ENCODE data around the gene VIPR2. TPM values are rescaled to one million over a fixed set of nuclear protein-coding genes. Genes with fewer than 3 reads are reported as not detected.
"Not testable (repeated sequence)": the region's sequence is repeated elsewhere in the genome, so short reads cannot be mapped to it uniquely, and the experiment has no call there.

VIPR2 gene
- total RNA-seq, 1 donor from 2014 or later = 0.92 TPM

- Histone ChIP-seq H3F3A (ENCODE audit: low read depth) (no peaks in the 10 kb centered on the region), H2AFZ (replicated peaks) (no peak overlapping the region), H3K79me2 (ENCODE audit: low read depth) (no peaks in the 10 kb centered on the region), H3K9ac (no peak overlapping the region), H3K27ac (no peak overlapping the region), H3K4me2 (no peak overlapping the region), H3K27me3 (peaks cover 33% of the 10 kb centered on the region), H3K9me3 (ENCODE audit: low read depth) (no peaks in the 10 kb centered on the region), H3K4me1 (no peaks in the 10 kb centered on the region), H3K36me3 (no peaks in the 10 kb centered on the region), H3K4me3 (no peak overlapping the region), H4K20me1 (ENCODE audit: low read depth) (no peaks in the 10 kb centered on the region)
- Mint-ChIP-seq H3K27me3 (ENCODE audit: insufficient read depth, low read depth) (peaks cover 16% of the 10 kb centered on the region), H3K27ac (no peak overlapping the region), H3K4me3 (no peak overlapping the region), H3K36me3 (peaks cover 2% of the 10 kb centered on the region), H3K4me1 (no peaks in the 10 kb centered on the region), H3K9me3 (peaks cover 16% of the 10 kb centered on the region)
- no peak for DNase-seq (ENCODE audit: low spot score)
- TF ChIP-seq, protein P1, sequence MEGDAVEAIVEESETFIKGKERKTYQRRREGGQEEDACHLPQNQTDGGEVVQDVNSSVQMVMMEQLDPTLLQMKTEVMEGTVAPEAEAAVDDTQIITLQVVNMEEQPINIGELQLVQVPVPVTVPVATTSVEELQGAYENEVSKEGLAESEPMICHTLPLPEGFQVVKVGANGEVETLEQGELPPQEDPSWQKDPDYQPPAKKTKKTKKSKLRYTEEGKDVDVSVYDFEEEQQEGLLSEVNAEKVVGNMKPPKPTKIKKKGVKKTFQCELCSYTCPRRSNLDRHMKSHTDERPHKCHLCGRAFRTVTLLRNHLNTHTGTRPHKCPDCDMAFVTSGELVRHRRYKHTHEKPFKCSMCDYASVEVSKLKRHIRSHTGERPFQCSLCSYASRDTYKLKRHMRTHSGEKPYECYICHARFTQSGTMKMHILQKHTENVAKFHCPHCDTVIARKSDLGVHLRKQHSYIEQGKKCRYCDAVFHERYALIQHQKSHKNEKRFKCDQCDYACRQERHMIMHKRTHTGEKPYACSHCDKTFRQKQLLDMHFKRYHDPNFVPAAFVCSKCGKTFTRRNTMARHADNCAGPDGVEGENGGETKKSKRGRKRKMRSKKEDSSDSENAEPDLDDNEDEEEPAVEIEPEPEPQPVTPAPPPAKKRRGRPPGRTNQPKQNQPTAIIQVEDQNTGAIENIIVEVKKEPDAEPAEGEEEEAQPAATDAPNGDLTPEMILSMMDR (IDR thresholded peaks at IDR 0.05) = no peak
- TF ChIP-seq EZH2 (IDR thresholded peaks at IDR 0.05) = no peak
- TF ChIP-seq EZH2phosphoT487 (IDR thresholded peaks at IDR 0.05) = no peak
Observed at GRCh38 chr7:158999496-158999895, 145.2 kb downstream of the VIPR2 start.

DNA sequence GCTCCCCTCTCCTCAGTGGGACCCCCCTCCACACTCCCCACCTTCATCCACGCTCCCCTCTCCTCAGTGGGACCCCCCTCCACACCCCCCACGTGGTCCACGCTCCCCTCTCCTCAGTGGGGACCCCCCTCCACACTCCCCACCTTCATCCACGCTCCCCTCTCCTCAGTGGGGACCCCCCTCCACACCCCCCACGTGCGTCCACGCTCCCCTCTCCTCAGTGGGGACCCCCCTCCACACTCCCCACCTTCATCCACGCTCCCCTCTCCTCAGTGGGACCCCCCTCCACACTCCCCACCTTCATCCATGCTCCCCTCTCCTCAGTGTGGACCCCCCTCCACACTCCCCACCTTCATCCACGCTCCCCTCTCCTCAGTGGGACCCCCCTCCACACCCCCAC lies 146.4 kb downstream of the VIPR2 start:
- not testable (repeated sequence) for H3K4me2 ChIP-seq; H3K36me3 ChIP-seq; H3K9me3 ChIP-seq (ENCODE audit: low read depth); H3K9ac ChIP-seq; H3F3A ChIP-seq (ENCODE audit: low read depth); H3K79me2 ChIP-seq (ENCODE audit: low read depth); H3K36me3 Mint-ChIP-seq; H3K4me1 Mint-ChIP-seq; DNase-seq (ENCODE audit: low spot score); H3K27ac Mint-ChIP-seq; H2AFZ ChIP-seq (replicated peaks); H3K27ac ChIP-seq; H3K4me3 Mint-ChIP-seq; H4K20me1 ChIP-seq (ENCODE audit: low read depth); H3K4me3 ChIP-seq; H3K4me1 ChIP-seq
- H3K27me3 Mint-ChIP-seq (ENCODE audit: insufficient read depth, low read depth) = peaks cover 27% of the 10 kb centered on the region
- H3K27me3 ChIP-seq = peaks cover 46% of the 10 kb centered on the region
- peaks cover 23% of the 10 kb centered on the region for H3K9me3 Mint-ChIP-seq

- no peak overlapping the region for H3K27ac Mint-ChIP-seq
- no peak overlapping the region for H3K9ac ChIP-seq
- no peak overlapping the region for H3K27ac ChIP-seq
- H3K9me3 ChIP-seq (ENCODE audit: low read depth) = peaks cover 4% of the 10 kb centered on the region
- peak overlapping the region; percentile 29 for H3K4me3 ChIP-seq
- no peaks in the 10 kb centered on the region for H4K20me1 ChIP-seq (ENCODE audit: low read depth)
- peaks cover 26% of the 10 kb centered on the region for H3K9me3 Mint-ChIP-seq
- H3K79me2 ChIP-seq (ENCODE audit: low read depth) = no peaks in the 10 kb centered on the region
- peaks cover 53% of the 10 kb centered on the region for H3K27me3 ChIP-seq
- TF ChIP-seq EZH2phosphoT487 (IDR thresholded peaks at IDR 0.05) (no peak), EZH2 (IDR thresholded peaks at IDR 0.05) (no peak)
- TF ChIP-seq, protein P1 (IDR thresholded peaks at IDR 0.05) = no peak
- no peak overlapping the region for H3K4me3 Mint-ChIP-seq
- H3K36me3 ChIP-seq = no peaks in the 10 kb centered on the region
- H3K4me2 ChIP-seq = peak overlapping the region; percentile 66
- DNase-seq (ENCODE audit: low spot score) = no peak
- no peaks in the 10 kb centered on the region for H3K4me1 ChIP-seq
- H3F3A ChIP-seq (ENCODE audit: low read depth) = no peaks in the 10 kb centered on the region
- peak overlapping the region; percentile 50 for H2AFZ ChIP-seq (replicated peaks)
- H3K27me3 Mint-ChIP-seq (ENCODE audit: insufficient read depth, low read depth) = peaks cover 34% of the 10 kb centered on the region
- peaks cover 6% of the 10 kb centered on the region for H3K4me1 Mint-ChIP-seq
- H3K36me3 Mint-ChIP-seq = peaks cover 2% of the 10 kb centered on the region
Observed at GRCh38 chr7:158997471-158997870, 147.2 kb downstream of the VIPR2 start.

GRCh38 chr7:158997110-158997453 lies 147.6 kb downstream of the VIPR2 start:
- Histone ChIP-seq H3K27ac (no peak overlapping the region), H4K20me1 (ENCODE audit: low read depth) (no peaks in the 10 kb centered on the region), H3K27me3 (peaks cover 57% of the 10 kb centered on the region), H3K4me2 (peak overlapping the region; percentile 66), H2AFZ (replicated peaks) (peak overlapping the region; percentile 50), H3K4me3 (peak overlapping the region; percentile 29), H3K9ac (no peak overlapping the region), H3K9me3 (ENCODE audit: low read depth) (peaks cover 4% of the 10 kb centered on the region), H3K36me3 (no peaks in the 10 kb centered on the region), H3K79me2 (ENCODE audit: low read depth) (no peaks in the 10 kb centered on the region), H3F3A (ENCODE audit: low read depth) (peaks cover 3% of the 10 kb centered on the region), H3K4me1 (no peaks in the 10 kb centered on the region)
- no peak for TF ChIP-seq EZH2 (IDR thresholded peaks at IDR 0.05)
- H3K4me3 Mint-ChIP-seq = no peak overlapping the region
- peaks cover 26% of the 10 kb centered on the region for H3K9me3 Mint-ChIP-seq
- H3K36me3 Mint-ChIP-seq = peaks cover 2% of the 10 kb centered on the region
- peaks cover 37% of the 10 kb centered on the region for H3K27me3 Mint-ChIP-seq (ENCODE audit: insufficient read depth, low read depth)
- no peak overlapping the region for H3K27ac Mint-ChIP-seq
- H3K4me1 Mint-ChIP-seq = peaks cover 6% of the 10 kb centered on the region
- no peak for DNase-seq (ENCODE audit: low spot score)
